OCI-LY1 (cell line): ENCODE data around the gene ALS2CL.

Experiments
- H2AFZ ChIP-seq: fragments of 200-600 bp; sonication (generic), shearing (Covaris generic); 2 replicates; pipeline ENCODE4 v1.6.0; 2014; ENCODE audit warnings: antibody characterized with exemption, mild to moderate bottlenecking, low read length
- H3F3A ChIP-seq: fragments of 200-600 bp; sonication (generic), shearing (Covaris generic); 2 replicates; pipeline ENCODE4 v1.6.0; 2014; ENCODE audit warnings: mild to moderate bottlenecking, antibody characterized with exemption, low read length, moderate library complexity; ENCODE audit not compliant: insufficient read depth
- H3K27ac ChIP-seq: fragments of 200-600 bp; sonication (generic); 2 replicates; pipeline ENCODE4 v1.5.1; 2014; ENCODE audit warnings: low read length, mixed run types, mild to moderate bottlenecking, low read depth; ENCODE audit not compliant: poor library complexity, severe bottlenecking
- H3K27me3 ChIP-seq: fragments of 200-600 bp; sonication (generic); 2 replicates; pipeline ENCODE4 v1.6.0; 2014; ENCODE audit warnings: antibody characterized with exemption, mild to moderate bottlenecking, low read length, moderate library complexity; ENCODE audit not compliant: insufficient read depth
- H3K36me3 ChIP-seq: fragments of 200-600 bp; sonication (generic); 2 replicates; pipeline ENCODE4 v1.6.1; 2014; ENCODE audit warnings: mild to moderate bottlenecking, antibody characterized with exemption, low read length, moderate library complexity, mixed read lengths; ENCODE audit not compliant: insufficient read depth
- H3K4me1 ChIP-seq: fragments of 200-600 bp; sonication (generic); 2 replicates; pipeline ENCODE4 v1.5.1; 2014; ENCODE audit warnings: mild to moderate bottlenecking, low read length, moderate library complexity; ENCODE audit not compliant: insufficient read depth, severe bottlenecking
- H3K4me2 ChIP-seq: fragments of 200-600 bp; sonication (generic), shearing (Covaris generic); 2 replicates; pipeline ENCODE4 v1.6.1; 2014; ENCODE audit warnings: low read length
- H3K4me3 ChIP-seq: fragments of 200-600 bp; sonication (generic); 2 replicates; pipeline ENCODE4 v1.5.1; 2014; ENCODE audit warnings: low read length, low read depth, mild to moderate bottlenecking, mixed read lengths; ENCODE audit not compliant: poor library complexity, severe bottlenecking
- H3K79me2 ChIP-seq: fragments of 200-600 bp; shearing (Covaris generic); 2 replicates; pipeline ENCODE4 v1.6.1; 2016; ENCODE audit warnings: mixed run types, low read length, mixed read lengths; ENCODE audit not compliant: insufficient read depth
- H3K9ac ChIP-seq: fragments of 200-600 bp; sonication (generic), shearing (Covaris generic); 2 replicates; pipeline ENCODE4 v1.6.1; 2014; ENCODE audit warnings: mild to moderate bottlenecking, low read length, mixed read lengths
- H3K9me2 ChIP-seq: fragments of 200-600 bp; sonication (generic), shearing (Covaris generic); 2 replicates; pipeline ENCODE4 v1.6.1; 2014; ENCODE audit warnings: low read depth, mild to moderate bottlenecking, low read length, mixed read lengths
- H3K9me3 ChIP-seq: fragments of 200-600 bp; shearing (Covaris generic); 2 replicates; pipeline ENCODE4 v1.6.1; 2014; ENCODE audit warnings: low read length, mixed read lengths
- H4K20me1 ChIP-seq: fragments of 200-600 bp; sonication (generic), shearing (Covaris generic); 2 replicates; pipeline ENCODE4 v1.6.0; 2016; ENCODE audit warnings: mild to moderate bottlenecking, low read length; ENCODE audit not compliant: insufficient read depth
- CTCF ChIP-seq: fragments of 200-600 bp; sonication (generic), shearing (Covaris generic); IDR thresholded peaks from 2 replicates; pipeline ENCODE4 v1.5.1; 2017; ENCODE audit warnings: mild to moderate bottlenecking, antibody characterized with exemption, low read length, moderate library complexity, mixed read lengths
- EZH2 ChIP-seq: fragments of 200-600 bp; sonication (generic), shearing (Covaris generic); IDR thresholded peaks from 2 replicates; pipeline ENCODE4 v1.8.0; 2017; ENCODE audit warnings: borderline replicate concordance, mixed run types, mild to moderate bottlenecking, antibody characterized with exemption, low read length, moderate library complexity, mixed read lengths

The ALS2CL gene

GRCh38 chr3:46660003-46660402 is 33.5 kb downstream of the ALS2CL start:
- Histone ChIP-seq H2AFZ (no peak overlapping the region), H3K9ac (no peak overlapping the region), H4K20me1 (no peaks in the 10 kb centered on the region), H3K27ac (no peak overlapping the region), H3F3A (no peaks in the 10 kb centered on the region), H3K79me2 (no peaks in the 10 kb centered on the region), H3K4me3 (no peak overlapping the region), H3K36me3 (no peaks in the 10 kb centered on the region), H3K9me2 (no peaks in the 10 kb centered on the region), H3K4me1 (no peaks in the 10 kb centered on the region), H3K27me3 (no peaks in the 10 kb centered on the region), H3K4me2 (no peak overlapping the region), H3K9me3 (no peaks in the 10 kb centered on the region)
- no peak for TF ChIP-seq EZH2
- no peak for TF ChIP-seq CTCF

- no peak overlapping the region for H2AFZ ChIP-seq
- no peaks in the 10 kb centered on the region for H3K4me1 ChIP-seq
- no peaks in the 10 kb centered on the region for H3K27me3 ChIP-seq
- no peaks in the 10 kb centered on the region for H3K9me2 ChIP-seq
- H3K4me2 ChIP-seq = no peak overlapping the region
- no peaks in the 10 kb centered on the region for H3K36me3 ChIP-seq
- no peaks in the 10 kb centered on the region for H3K9me3 ChIP-seq
- TF ChIP-seq CTCF = no peak
- TF ChIP-seq EZH2 = no peak
- H3K79me2 ChIP-seq = no peaks in the 10 kb centered on the region
- no peak overlapping the region for H3K9ac ChIP-seq
- no peak overlapping the region for H3K27ac ChIP-seq
- no peaks in the 10 kb centered on the region for H3F3A ChIP-seq
- H3K4me3 ChIP-seq = no peak overlapping the region
- no peaks in the 10 kb centered on the region for H4K20me1 ChIP-seq
These were observed 34.2 kb downstream of the ALS2CL start for GRCh38 chr3:46659285-46659684.

GRCh38 chr3:46656778-46657556 is 36.5 kb downstream of the ALS2CL start:
- Histone ChIP-seq H3K79me2 (no peaks in the 10 kb centered on the region), H3K36me3 (no peaks in the 10 kb centered on the region), H3K27ac (no peak overlapping the region), H3K4me3 (no peak overlapping the region), H3K9ac (no peak overlapping the region), H3K27me3 (0 out of 2 replicates have a peak, but pooled peaks cover 2% of the 10 kb centered on the region), H3K9me3 (peaks cover 3% of the 10 kb centered on the region; the same call in 1 of the 2 replicates), H3K9me2 (no peaks in the 10 kb centered on the region), H4K20me1 (no peaks in the 10 kb centered on the region), H3F3A (no peaks in the 10 kb centered on the region), H3K4me1 (no peaks in the 10 kb centered on the region), H2AFZ (no peak overlapping the region), H3K4me2 (no peak overlapping the region)
- TF ChIP-seq EZH2 (no peak), CTCF (no peak)
